Activated effector memory CD4-positive, alpha-beta T cell treated with Interleukin-2 at 50 U/mL for 16 hours (primary cell): Measurements from ENCODE around the gene EMSY.

Experiments used
- DNase-seq: peaks from one replicate; pipeline ENCODE4 v3.0.0-alpha.2; 2020

The EMSY gene

DNA sequence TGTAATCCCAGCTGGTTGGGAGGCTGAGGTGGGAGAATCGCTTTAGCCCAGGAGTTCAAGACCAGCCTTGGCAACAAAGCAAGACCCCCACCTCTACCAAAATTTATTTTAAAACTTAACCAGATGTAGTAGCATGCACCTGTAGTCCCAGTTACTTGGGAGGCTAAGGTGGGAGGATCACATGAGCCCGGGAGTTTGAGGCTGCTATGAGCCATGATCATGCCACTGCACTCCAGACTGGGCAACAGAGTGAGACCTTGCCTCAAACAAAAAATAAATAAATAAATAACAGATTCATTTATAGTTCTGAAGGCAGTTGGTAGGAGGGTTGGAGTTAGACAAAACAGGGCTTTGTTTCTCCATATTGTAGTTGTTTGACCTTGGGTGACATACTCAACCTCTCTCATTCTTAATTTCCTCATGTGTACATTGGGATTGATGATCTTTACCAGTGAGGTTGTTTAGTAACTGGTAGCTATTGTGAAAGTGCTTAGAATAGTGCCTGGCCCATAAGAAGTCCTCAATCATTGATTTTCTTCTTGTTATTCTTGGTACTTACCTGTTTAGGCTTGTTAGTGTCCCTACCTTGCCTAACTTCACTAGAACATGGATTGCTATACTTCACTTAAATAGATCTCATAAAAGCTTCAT is 79.1 kb downstream of the EMSY start:
- no peak for DNase-seq

DNA sequence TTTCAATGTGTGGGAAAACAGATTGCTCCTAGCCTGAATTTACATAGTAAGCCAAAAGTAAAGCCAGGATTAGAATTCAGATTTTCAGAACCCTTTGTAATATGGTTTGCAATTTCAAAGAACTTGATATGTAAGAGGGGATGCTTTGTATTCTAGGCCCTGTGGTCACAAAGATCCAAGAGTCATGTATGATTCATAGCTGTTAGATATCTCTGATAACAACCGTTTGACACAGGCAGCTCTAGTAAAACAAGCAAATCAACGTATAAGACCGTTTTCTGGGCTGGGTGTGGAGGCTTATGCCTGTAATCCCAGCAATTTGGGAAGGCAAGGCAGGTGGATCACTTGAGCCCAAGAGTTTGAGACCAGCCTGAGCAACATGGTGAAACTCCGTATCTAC is 79.6 kb downstream of the EMSY start:
- no peak for DNase-seq

DNA sequence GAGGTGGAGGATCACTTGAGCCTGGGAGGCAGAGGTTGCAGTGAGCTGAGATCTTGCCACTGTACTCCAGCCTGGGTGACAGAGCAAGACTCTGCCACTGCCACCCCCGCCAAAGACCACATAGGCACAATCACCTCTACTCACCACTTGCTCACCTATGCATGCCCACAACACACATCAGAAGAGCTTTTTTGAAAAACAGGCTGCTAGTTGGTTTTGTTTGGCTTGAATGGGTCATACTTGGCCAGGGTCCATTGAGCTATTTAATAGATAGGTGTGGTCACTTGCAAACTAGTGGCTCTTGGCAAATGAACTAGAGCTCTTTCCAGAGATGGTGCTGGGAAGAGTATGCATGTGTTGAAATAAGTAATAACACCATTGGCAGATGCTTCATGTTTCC is 80.1 kb downstream of the EMSY start:
- no peak for DNase-seq

DNA sequence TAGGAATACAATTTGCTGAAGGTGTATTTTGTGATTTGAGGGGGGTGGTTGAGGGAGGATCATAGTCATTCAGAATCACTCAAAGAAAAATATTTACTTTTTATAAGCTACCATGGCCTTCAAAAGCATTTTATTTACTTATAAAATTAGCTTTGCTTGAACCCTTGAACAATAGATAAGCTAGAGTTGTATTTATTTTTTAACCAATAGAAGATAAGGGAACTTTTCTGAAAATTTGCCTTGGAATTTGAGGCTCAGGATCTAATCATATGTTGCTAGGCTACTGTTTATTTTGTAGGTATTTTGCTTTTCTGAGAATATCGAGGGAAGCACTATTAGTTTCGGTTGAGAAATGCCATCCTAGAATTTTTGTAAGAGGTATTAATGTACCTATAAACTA is 82.1 kb downstream of the EMSY start:
- DNase-seq: no peak

DNA sequence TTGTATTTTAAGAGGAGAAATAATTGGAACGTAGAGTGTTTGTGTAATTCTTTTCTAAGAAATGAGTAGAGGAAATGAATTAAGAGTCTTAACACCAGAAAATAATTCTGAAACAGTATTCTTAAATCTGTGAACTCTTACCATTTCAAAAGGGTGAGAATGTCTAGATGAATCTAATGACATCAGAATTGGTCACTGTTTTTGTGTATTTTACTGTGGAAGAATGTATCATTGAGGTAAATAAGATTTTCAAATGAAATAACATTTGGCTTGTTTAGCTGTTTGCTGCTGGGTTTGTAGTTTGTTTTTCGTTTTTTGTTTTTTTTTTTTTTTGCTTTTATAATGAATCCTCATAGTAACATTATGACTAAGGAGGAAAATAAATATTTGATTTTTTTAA is 97.6 kb downstream of the EMSY start:
- DNase-seq: no peak

DNA sequence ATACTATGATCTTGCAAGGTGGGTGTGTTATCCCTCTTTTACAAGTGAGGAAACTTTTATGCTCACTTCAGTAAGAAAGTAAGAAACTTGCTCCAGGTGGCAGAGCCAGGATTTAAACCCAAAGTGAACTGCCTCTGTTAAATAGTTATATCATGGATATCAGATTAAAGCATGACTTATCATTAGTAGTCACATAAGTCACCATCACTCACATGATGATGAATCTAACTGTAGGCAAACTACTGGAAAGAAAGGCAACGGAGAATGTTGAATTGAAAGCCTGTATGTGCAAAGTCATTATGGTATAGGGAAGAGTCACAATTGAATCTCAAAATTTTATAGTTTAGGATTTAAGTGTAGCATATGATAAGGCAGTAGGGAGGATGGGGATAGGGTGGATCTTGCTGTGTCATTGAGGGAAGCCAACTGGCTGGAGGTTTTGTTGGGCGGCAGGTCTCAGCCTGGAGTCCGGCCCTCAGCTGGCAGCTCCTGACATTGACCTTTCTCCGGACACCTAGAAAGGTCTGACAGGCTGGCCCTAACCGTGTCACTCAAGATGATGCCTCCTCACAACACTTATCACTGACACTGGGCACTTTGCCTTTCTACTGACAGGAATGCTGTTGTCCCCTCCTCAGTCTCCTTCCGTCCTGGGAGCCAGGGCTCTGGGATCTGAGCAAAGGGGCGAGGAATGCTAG is 98.3 kb downstream of the EMSY start:
- no peak for DNase-seq

DNA sequence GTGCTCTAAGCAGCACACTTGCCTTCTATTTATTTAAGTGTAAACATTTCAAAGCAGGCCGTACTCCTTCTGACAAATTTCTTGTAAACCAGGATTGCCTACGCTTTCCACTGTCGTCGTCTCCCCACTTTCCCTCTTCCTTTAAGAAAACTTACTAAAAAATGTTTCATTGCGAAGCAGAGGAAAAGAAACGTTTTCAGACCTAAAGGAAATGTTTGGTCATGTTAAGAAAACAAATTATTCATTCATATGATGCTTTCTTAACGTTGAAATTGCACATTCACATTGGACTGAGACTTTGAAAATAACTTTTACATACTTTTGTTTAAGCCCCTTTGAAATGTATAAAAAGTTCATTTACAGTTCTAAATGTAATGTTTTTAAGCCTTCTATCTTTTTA is 106.0 kb downstream of the EMSY start:
- DNase-seq: no peak

DNA sequence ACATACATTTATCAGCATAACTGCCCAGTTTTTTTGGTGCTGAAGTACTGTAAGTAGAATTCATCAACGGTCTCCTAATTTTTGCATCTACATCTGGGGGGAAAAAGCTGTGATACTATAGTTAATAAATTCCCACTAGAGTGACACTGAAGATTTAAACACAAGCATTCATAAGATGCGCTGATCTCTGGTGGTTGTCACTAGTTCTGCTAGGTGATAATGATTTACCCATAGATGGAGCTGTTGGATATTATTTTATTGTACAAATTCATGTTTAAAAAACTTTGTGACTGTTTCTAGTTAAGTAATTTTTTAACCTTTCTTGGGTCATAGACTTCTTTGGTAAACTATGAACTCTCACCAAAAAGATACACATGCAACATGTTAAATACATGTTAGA is 106.6 kb downstream of the EMSY start:
- no peak for DNase-seq

DNA sequence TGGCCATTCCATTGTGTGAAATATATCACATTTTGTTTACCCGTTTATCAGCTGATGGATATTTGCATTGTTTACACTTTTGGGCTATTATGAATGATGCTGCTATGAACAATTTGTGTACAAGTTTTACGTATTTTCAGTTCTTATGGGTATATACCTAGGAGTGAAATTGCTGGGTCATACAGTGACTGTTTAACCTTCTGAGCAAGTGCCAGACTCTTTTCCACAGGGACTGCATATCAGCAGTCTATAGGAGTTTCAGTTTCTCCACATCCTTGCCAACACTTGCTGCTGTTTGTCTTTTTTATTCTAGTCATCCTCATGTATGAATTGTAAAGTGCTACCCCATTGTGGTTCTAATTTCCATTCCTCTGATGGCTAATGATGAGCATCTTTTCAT is 108.2 kb downstream of the EMSY start:
- no peak for DNase-seq

DNA sequence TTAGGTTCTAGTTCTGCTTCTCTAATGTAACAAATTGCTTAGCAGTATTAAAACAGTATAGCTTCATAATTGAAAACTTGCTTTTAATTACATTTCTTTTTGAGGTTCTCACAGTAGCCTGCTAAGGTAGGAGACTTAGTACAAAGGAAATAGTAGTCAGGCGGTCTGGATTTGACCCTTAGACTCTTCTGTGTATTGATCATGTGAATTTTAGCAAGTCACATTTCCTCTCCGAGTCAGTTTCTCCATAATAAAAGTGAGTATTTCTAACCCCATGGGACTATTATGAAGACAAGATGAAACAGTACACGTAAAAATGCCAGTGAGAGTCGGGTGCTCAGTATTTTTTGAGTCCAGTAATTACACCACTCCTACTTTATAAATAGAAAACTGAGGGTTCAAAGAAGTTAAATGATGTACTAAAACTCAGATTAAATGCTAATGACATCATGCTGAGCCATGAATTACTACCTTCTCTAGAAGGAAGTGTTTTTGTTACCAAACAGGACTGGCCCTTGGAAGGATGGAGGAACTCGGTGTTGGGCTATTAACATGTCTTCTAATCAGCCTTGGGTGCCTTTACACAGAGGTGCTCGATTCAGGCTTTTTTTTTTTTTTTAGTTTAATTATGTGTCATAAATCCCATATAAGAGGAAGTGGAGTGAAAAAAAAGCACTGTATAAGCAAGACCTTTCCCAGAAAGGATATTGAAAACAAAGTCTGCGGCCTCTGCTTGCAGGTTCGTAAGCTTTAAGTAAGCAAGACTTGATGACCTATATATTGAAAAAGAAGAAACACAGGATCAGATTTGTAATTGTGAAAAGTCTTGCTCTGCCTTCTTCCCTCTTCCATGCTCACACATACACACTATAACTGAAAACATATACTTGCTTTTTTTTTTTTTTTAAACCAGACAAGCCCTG is 109.0 kb downstream of the EMSY start:
- no peak for DNase-seq

DNA sequence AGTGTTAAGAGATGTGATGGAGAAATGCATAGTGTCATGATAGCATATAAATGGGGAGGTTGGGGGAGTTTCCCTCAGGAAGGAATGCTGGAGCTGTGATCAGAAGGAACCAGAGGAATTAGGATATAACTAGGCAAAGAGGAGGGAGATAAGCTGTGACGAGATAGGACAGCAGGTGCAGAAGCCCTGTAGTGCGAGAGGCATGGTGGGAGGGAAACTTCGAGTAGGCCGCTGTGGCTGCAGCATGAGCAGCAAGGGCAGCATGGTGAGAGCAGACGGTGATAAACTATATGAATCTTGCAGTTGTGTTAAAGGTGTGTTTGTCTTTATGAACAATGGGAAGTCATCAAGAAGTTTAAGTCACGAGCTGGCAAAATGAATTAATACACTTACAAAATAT is 109.9 kb downstream of the EMSY start:
- DNase-seq: no peak

DNA sequence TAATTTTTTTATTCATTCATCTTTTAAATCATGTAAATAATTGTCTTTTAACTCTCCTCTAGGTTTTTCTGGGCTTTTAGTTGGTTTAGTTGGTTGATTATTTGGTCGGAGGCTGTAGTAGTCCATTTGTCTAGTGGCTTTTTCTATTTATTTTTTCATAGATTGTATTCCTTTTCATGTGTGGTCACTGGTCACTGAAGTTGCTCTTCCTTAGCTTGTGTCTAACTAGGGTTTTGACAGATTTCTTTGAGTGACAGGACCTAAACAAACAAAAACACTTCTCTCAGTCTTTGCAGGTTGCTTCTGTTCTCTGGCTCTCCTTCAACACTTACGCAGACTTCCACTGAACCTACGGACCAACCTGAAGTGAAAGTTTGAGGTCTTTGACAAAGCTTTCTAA is 112.6 kb downstream of the EMSY start:
- no peak for DNase-seq

DNA sequence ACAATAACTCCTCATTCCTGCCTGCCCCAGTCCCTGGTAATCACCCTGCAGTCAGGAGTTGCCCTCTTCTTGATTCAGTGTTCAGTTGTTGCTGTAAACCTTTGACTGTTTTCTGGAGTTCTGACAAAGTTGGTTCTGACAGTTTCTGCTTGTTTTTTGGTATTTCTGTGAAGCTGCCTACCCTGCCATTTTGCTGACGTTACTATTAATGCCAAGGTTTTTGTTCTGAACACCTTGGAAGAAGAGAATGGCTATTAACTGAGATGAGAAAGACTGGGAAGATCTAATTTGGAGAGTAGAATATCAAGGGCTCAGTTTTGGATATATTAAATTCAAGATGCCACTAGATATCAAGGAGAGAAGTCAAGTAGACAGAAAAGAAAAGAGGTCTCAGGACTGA is 113.7 kb downstream of the EMSY start:
- DNase-seq: no peak

DNA sequence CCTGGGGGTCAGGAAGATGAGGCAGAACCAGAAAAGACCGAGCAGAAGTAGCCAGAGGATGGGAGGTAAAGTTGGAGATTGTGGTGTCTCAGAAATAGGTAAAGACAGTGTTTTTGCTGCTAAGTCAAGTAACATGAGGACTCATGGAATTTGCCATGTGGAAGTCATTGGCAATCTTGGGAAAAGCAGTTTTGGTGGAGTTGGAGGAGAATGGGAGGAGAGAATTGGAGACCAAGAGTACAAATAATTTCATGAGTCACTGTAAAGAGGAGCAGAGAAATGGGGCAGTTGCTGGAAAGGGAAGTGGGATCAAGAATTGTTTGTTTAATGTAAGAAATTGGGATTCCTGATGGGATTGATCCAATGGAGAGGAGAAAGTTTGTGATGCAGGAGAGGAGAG is 114.1 kb downstream of the EMSY start:
- no peak for DNase-seq

DNA sequence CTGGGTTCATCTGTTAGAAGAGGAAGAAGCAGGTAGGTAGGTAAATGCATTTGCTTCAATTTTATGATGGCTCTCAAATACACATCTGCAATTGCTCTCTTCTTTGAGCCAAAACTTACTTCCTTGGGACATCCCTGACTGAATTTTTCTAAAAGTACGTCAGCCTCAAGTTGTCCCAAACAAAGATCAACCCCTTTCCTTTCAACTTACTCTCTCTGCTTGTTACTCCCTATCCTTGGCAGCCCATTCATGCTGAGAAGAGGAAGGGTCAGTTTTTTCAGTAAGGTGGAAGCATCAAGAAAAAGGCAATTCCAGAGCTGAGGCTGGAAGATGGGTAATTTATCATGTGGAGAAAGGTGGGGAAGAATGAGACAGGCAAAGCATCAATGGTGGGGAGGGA is 114.5 kb downstream of the EMSY start:
- no peak for DNase-seq

DNA sequence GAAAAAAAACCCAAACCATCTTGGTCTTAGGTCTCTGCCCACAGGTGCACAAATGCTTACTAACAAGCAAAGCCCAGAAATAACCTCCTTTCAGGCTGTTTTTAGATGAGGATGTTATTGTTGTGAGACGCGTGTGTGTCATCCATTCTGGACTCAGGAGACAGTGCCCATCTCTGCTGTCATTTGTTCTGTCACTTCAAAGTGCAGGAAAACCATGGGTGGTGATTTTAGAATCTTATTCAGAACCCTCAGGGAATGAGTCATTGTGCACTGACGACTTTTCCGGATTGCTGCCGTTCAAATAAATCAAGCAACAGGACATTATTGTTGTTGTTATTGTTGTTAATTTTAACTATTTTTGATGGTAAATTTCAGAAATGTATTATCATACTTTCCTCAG is 115.4 kb downstream of the EMSY start:
- DNase-seq: peak; percentile 8

DNA sequence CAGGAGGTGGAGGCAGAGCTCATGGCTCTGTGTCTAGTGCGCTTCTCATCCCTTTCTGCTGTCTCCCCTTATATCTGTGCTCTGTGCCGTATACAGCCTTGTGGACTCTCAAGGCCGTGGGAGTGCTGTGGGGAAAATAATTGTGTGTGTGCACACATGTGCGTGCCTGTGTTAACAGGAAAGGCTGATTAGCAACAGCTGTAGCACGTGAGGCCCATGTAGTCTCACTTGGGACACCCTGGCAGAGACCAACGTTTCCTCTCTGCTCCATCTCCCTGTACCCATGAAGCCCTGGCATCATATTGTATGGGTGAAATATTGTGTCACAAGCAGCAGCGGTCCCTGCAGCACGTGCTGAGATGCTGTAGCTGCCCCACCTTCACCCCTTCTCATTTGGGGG is 116.4 kb downstream of the EMSY start:
- no peak for DNase-seq

DNA sequence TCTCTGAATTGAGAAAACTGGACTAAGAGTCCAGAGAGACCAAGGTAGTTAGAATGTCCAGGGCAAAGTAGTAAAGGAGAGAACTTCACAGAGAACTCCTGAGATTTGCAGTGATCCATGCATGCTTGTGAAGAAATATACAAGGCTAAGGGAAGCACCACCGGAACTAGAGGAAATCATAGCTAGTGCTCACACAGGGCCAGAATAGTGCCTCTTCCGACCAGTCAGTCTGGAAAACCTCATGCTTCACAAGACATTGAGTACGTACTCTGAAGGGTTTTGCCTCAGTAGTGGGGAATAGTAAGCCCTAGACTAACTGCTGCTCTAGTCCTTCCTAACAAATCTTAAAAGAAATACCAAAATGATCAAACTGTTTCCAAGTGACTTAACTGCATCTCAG is 117.7 kb downstream of the EMSY start:
- no peak for DNase-seq

DNA sequence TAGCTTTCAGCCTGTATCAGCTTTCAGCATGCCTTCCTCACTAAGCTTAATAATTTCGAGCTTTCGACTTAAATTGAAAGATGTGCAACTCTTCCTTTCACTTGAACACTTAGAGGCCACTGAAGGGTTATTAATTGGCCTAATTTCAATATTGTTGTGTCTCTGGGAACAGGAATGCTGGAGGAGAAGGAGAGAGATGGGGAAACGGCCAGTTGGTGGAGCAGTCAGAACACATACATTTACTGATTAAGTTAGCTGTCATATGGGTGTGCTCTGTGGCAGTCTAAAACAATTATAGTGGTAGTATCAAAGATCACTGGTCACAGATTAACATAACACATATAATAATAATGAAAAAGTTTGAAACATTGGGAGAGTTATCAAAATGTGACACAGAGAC is 119.5 kb downstream of the EMSY start:
- no peak for DNase-seq

DNA sequence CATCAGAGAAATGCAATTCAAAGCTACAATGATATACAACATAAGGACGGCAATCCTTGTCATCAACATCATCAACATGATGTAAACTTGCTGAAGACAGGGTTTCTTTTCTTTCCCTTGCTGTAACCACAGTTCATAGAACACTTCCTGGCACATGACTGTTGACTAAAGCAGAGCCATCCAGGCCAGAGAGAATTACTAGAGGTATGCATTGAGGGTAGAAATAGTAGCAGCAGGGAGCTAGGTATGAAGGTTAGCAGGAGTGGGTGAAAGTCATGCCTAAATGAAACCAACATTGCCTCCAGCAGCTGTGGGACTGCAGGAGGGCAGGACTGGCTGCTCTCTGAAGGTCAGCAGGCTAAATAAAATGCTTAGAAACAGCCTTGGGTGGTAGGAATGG is 122.0 kb downstream of the EMSY start:
- no peak for DNase-seq

DNA sequence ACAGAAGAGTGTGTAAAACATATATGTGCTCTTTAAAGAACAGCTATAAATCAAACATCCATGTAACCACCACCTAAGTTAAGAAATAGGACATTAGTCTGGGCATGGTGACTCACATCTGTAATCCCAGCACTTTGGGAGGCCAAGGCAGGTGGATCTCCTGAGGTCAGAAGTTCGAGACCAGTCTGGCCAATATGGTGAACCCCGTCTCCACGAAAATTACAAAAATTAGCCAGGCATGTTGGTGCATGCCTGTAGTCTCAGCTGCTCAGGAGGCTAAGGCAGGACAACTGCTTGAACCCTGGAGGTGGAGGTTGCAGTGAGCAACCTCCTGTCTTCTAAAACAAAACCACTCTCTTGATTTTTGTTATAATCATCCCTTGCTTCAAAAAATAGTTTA is 122.4 kb downstream of the EMSY start:
- no peak for DNase-seq

DNA sequence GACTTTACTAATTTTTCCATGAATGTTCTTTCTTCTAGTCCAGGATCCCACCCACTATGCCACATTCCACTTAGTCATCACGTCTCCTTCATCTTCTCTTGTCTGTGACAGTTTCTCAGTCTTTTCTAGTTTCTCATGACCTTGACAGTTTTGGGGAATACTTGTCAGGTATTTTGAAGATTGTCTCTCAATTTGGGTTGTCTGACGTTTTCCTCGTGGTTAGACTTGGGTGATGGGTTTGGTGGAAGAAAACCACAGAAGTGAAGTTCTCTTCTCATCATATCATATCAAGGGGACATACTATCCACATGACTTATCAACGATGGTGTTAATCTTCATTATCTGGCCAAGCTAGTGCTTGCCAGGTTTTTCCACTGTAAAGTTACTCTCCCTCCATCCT is 123.3 kb downstream of the EMSY start:
- DNase-seq: no peak

DNA sequence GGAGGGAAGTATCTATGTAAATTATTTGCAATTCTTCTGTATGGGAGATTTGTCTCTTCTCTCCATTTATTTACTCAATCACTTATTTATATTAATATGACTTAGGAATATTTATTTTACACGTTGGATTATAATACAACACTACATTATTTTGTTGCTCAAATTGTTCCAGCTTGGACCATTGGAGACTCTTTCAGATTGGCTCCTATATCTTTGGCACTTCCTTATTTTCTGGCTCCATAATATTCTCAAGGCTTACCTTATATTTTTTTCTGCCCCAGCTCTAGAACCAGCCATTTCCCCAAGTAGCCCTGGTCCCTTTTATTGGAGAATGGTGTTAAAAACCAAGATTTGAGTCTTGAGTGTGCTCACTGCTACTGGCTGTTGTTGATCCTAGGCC is 123.8 kb downstream of the EMSY start:
- no peak for DNase-seq
